NCI-H2081 treated with DMSO at 0.1 percent for 48 hours (cell line): ENCODE data around the gene TULP4.
"Not testable (repeated sequence)": the region's sequence is repeated elsewhere in the genome, so short reads cannot be mapped to it uniquely, and the experiment has no call there.

Experiments used
- DNase-seq: peaks from one replicate; lab custom pipeline; 2025; lab: John Stamatoyannopoulos, UW

TULP4 gene

GRCh38 chr6:158503222-158503621 is 191.0 kb downstream of the TULP4 start:
- no peak for DNase-seq

DNA sequence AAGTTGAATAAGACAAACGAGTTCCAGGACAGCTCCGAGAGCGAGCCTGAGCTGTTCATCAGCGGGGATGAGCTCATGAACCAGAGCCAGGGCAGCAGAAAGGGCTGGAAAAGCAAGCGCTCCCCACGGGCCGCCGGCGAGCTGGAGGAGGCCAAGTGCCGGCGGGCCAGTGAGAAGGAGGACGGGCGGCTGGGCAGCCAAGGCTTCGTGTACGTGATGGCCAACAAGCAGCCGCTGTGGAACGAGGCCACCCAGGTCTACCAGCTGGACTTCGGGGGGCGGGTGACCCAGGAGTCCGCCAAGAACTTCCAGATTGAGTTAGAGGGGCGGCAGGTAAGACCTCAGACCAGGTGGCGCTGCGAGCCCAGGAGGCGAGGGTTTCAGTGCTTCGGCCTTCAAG is 191.6 kb downstream of the TULP4 start:
- DNase-seq: no peak

DNA sequence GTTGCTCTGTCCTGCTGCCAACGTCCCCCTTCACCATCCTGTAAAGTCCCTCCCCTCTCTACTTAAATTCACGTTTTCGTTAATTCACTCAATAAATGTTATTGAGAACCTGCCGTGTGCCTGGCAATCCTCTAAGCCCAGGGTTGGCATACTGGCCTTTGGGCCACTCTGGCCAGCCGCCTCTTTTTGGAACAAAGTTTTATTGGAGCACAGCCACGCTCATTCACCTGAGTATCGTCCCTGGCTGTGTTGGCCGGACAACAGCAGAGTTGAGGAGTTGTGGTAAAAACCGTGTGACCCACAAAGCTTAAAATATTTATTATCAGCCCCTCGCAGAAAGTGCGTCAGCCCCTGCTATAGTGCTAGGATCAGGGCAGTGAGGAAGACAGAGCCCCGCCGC is 192.9 kb downstream of the TULP4 start:
- no peak for DNase-seq

DNA sequence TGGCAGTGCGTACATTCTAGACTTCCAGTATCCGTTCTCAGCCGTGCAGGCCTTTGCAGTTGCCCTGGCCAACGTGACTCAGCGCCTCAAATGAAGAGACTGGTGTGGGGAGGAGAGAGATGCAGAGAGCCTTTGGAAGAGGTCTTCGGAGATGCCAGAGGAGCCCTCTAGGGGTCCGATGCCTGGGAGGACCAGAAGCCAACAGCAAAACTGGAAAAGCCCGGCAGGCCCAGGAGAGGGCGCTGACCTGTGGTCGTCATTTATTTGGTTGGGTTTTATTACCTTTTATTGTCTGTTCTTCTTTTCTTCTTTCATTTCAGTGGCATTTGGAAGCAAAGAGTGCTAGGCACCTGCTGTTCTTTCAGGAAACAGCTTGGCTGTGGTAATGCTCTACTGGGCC is 194.3 kb downstream of the TULP4 start:
- no peak for DNase-seq

GRCh38 chr6:158507174-158507573 is 194.9 kb downstream of the TULP4 start:
- DNase-seq: no peak

- DNase-seq: no peak
Measured at GRCh38 chr6:158508450-158508849, 196.2 kb downstream of the TULP4 start.

DNA sequence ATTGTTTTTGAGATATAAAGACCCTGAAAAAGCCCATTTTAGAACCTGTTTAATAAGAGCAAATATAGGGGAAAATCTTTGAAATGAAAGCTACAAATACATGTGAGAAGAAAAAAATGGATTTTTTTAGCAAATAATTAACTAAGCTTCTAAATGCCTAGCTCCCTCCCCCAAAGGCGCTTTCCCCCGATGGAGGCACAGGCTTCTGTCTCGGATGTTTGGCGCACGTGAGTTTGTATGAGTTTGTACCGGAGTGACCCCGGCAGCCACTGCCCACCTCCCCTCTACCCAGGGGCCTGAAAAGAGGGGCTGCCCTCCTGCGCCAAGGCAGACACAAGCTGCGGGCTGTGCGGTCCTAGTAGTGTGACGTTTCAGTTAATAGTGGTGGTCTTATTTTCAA is 197.2 kb downstream of the TULP4 start:
- DNase-seq: no peak

DNA sequence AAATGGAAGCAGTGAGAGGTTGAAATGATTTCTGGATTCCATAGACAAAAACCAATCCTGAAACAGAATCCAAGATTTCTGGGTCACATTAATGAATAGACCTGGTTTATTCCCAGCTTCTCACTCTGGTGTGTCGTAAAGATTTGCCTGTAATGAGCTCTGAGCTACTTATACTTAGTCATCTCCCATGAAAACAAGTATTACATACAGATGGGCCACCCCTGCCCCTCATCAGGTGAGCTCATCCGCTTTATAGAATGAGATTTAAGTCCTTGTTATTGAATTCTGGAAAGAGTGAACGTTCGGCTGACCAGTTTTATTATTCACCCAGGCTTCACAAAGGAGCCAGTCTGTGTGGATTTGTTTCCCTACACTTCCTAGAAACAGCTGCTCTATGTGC is 200.5 kb downstream of the TULP4 start:
- DNase-seq: no peak

- no peak for DNase-seq
Measured at GRCh38 chr6:158514176-158514575, 201.9 kb downstream of the TULP4 start.

DNA sequence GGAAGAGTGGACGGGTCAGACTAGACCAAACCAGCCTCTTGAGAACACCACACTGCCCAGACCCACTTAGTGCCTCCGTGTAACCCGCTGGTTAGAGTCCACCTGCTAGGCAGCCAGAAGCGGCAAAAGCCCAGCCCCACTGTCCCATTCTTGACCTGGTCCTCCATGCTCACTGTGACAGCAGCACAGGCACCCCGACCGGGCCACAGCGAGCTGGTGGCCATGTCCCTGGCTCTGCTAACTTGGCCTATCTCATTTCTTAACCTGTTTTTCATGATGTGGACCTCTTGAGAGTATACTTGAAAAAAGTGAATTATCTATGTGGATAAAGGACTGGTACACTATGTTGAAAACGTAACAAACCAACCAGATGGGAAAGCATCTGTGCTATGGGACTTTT is 202.7 kb downstream of the TULP4 start:
- no peak for DNase-seq

DNA sequence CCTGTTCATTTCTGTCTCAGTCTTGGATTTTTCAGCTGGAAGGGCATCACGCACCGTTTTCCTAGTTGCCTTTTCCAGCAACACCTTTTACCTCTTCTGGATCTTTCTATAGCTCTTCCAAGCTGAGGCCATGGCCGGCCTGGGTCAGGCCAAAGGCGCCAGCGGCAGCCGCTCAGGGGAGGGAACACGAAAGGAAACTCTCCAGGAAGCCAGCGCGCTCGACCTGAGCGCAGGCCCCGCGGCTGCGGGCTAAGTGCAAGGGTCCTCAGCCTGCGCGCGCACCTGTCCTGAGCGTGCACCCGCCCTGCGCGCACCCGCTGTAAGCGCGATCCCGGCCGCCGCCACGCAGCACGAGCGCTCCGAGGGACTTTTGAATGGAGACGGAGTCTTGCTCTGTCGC is 203.8 kb downstream of the TULP4 start:
- DNase-seq: no peak

DNA sequence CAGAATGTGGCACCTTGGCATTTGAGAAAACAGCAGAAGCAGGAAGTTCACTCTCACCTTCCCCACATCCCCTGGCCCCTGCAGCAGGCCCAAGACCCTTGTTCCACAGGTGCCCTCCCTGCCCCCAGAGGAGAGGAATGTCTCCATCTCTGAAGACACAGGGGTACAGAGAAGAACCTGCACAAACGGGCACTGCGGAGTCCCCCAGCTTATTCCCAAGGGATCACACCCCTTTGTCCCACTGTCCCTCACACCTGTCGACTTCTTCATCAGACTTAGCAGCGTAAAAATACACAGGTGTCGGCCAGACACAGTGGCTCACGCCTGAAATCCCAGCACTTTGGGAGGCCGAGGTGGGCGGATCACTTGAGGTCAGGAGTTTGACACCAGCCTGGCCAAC is 204.8 kb downstream of the TULP4 start:
- no peak for DNase-seq

GRCh38 chr6:158517581-158517980 is 205.3 kb downstream of the TULP4 start:
- DNase-seq: no peak

- DNase-seq: peak; percentile 15
Measured at GRCh38 chr6:158518191-158519127, 206.2 kb downstream of the TULP4 start.

GRCh38 chr6:158519300-158519699 is 207.0 kb downstream of the TULP4 start:
- DNase-seq: no peak

GRCh38 chr6:158519761-158520160 is 207.5 kb downstream of the TULP4 start:
- DNase-seq: no peak

- not testable (repeated sequence) for DNase-seq
Measured at GRCh38 chr6:158520975-158521374, 208.7 kb downstream of the TULP4 start.

- no peak for DNase-seq
Measured at GRCh38 chr6:158521759-158522158, 209.5 kb downstream of the TULP4 start.

DNA sequence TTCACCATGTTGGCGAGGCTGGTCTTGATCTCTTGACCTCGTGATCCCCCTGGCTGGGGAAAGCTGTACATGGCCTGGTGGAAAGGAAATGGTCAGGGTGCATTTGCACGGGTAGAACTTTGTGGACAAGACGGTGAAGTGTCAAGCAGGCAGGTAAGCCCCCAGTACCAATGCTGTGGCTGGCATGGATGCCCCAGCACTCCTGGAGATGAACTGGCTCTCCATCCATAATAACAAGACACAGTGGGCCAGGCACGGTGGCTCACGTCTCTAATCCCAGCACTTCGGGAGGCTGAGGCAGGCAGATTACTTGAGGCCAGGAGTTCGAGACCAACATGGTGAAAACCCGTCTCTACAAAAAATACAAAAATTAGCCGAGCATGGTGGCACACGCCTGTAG is 210.4 kb downstream of the TULP4 start:
- DNase-seq: no peak

DNA sequence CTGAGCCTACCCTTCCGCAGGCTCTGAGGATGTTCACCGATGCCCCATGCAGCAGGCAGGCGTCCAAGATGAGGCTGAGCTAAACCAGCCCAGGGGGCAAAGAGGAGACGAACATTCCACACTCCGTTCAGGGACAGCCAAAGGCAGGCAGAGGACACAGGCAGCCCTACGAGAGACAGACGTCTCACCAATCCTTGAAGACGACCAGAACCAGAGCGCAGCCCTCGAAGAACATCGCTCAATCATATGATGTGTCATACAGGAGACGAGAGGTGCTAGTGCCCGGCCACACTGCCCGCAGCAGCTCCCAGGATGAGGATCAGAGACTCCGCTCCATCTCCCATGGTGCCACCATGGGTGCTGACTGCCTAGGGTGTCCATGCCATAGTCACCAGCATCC is 212.0 kb downstream of the TULP4 start:
- no peak for DNase-seq

- DNase-seq: not testable (repeated sequence)
Measured at GRCh38 chr6:158527858-158528257, 215.6 kb downstream of the TULP4 start.

- DNase-seq: no peak
Measured at GRCh38 chr6:158528826-158529225, 216.6 kb downstream of the TULP4 start.

- DNase-seq: no peak
Measured at GRCh38 chr6:158529629-158530028, 217.4 kb downstream of the TULP4 start.

DNA sequence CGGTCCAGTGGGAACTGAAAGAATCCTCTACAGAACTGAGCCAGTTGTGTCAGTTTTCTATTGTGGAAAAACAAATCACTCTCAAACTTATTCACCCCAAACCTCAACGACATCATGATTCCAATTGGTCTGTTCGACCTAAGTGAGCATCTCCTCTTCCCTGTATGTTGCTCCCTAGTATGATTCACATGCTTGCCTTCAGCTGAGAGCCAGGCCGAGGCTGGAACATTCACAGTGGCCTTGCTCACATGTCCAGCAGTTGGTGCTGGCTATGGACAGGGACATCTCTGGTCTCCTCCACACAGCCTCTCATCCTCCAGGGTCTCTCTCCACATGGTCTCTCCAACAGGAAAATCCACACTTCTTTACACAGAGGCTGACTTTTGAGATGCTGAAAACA is 219.3 kb downstream of the TULP4 start:
- no peak for DNase-seq
